ENCODE data around the gene BBS2.

The BBS2 gene

GRCh38 chr16:56519459-56520250 is at the start of gene BBS2:
BBS2 (minus strand) TSS chr16:56520024; CDS start chr16:56519862, 162 bp downstream.
- Histone ChIP-seq H3K9me3 (ENCODE audit: low read length) (no peaks in the 10 kb centered on the region), H3K4me3 (ENCODE audit: low read length) (peak within 1 kb of the TSS; percentile 88)

GRCh38 chr16:56564793-56565477 is 45.1 kb upstream of the BBS2 start, which contains the start of gene MT4:
MT4 (plus strand) TSS chr16:56565073; CDS start chr16:56565129, 56 bp downstream.
- Histone ChIP-seq H3K36me3 (ENCODE audit: insufficient read depth, low read length) (no peaks in the 10 kb centered on the region), H2AFZ (ENCODE audit: low read depth, low read length) (no peak within 1 kb of the TSS), H3K27me3 (ENCODE audit: insufficient read depth, low read length) (peaks cover 8% of the 10 kb centered on the region), H3K4me1 (ENCODE audit: insufficient read depth, low read length) (no peaks in the 10 kb centered on the region), H3K9me3 (ENCODE audit: low read length) (no peaks in the 10 kb centered on the region), H3K4me3 (ENCODE audit: low read length) (no peak within 1 kb of the TSS)

More at GRCh38 chr16:56519459-56520250, at the start of gene BBS2:
- Histone ChIP-seq H3K36me3 (ENCODE audit: insufficient read depth, low read length) (no peaks in the 10 kb centered on the region), H3K4me1 (ENCODE audit: insufficient read depth, low read length) (peaks cover 14% of the 10 kb centered on the region), H2AFZ (ENCODE audit: low read depth, low read length) (peak within 1 kb of the TSS; percentile 88), H3K27me3 (ENCODE audit: insufficient read depth, low read length) (no peaks in the 10 kb centered on the region)

GRCh38 chr16:56561126-56561525 is 41.3 kb upstream of the BBS2 start:
- Histone ChIP-seq H2AFZ (ENCODE audit: low read depth, low read length) (no peak overlapping the region), H3K27me3 (ENCODE audit: insufficient read depth, low read length) (peaks cover 4% of the 10 kb centered on the region), H3K36me3 (ENCODE audit: insufficient read depth, low read length) (no peaks in the 10 kb centered on the region), H3K9me3 (ENCODE audit: low read length) (no peaks in the 10 kb centered on the region), H3K4me3 (ENCODE audit: low read length) (no peak overlapping the region), H3K4me1 (ENCODE audit: insufficient read depth, low read length) (no peaks in the 10 kb centered on the region)

- Histone ChIP-seq H2AFZ (ENCODE audit: low read depth, low read length) (no peak overlapping the region), H3K27me3 (ENCODE audit: insufficient read depth, low read length) (peaks cover 4% of the 10 kb centered on the region), H3K9me3 (ENCODE audit: low read length) (no peaks in the 10 kb centered on the region), H3K4me1 (ENCODE audit: insufficient read depth, low read length) (no peaks in the 10 kb centered on the region), H3K4me3 (ENCODE audit: low read length) (no peak overlapping the region), H3K36me3 (ENCODE audit: insufficient read depth, low read length) (no peaks in the 10 kb centered on the region)
Measured at GRCh38 chr16:56560447-56560846, 40.6 kb upstream of the BBS2 start.

GRCh38 chr16:56559109-56559508 is 39.3 kb upstream of the BBS2 start:
- Histone ChIP-seq H3K9me3 (ENCODE audit: low read length) (no peaks in the 10 kb centered on the region), H3K4me1 (ENCODE audit: insufficient read depth, low read length) (no peaks in the 10 kb centered on the region), H3K27me3 (ENCODE audit: insufficient read depth, low read length) (peaks cover 6% of the 10 kb centered on the region), H3K36me3 (ENCODE audit: insufficient read depth, low read length) (no peaks in the 10 kb centered on the region), H2AFZ (ENCODE audit: low read depth, low read length) (no peak overlapping the region), H3K4me3 (ENCODE audit: low read length) (no peak overlapping the region)

GRCh38 chr16:56558024-56558747 is 38.4 kb upstream of the BBS2 start:
- no peak overlapping the region for H2AFZ ChIP-seq (ENCODE audit: low read depth, low read length)
- no peaks in the 10 kb centered on the region for H3K4me1 ChIP-seq (ENCODE audit: insufficient read depth, low read length)
- no peaks in the 10 kb centered on the region for H3K36me3 ChIP-seq (ENCODE audit: insufficient read depth, low read length)
- H3K4me3 ChIP-seq (ENCODE audit: low read length), result no peak overlapping the region
- peaks cover 6% of the 10 kb centered on the region for H3K27me3 ChIP-seq (ENCODE audit: insufficient read depth, low read length)
- H3K9me3 ChIP-seq (ENCODE audit: low read length), result no peaks in the 10 kb centered on the region

GRCh38 chr16:56554441-56554840 is 34.6 kb upstream of the BBS2 start:
- H2AFZ ChIP-seq (ENCODE audit: low read depth, low read length), result no peak overlapping the region
- no peaks in the 10 kb centered on the region for H3K9me3 ChIP-seq (ENCODE audit: low read length)

GRCh38 chr16:56551796-56552738 is 32.2 kb upstream of the BBS2 start:
- no peaks in the 10 kb centered on the region for H3K36me3 ChIP-seq (ENCODE audit: insufficient read depth, low read length)
- H3K27me3 ChIP-seq (ENCODE audit: insufficient read depth, low read length), result peaks cover 2% of the 10 kb centered on the region
- no peaks in the 10 kb centered on the region for H3K9me3 ChIP-seq (ENCODE audit: low read length)
- no peak overlapping the region for H3K4me3 ChIP-seq (ENCODE audit: low read length)
- H3K4me1 ChIP-seq (ENCODE audit: insufficient read depth, low read length), result peaks cover 22% of the 10 kb centered on the region
- H2AFZ ChIP-seq (ENCODE audit: low read depth, low read length), result no peak overlapping the region

More at GRCh38 chr16:56554441-56554840, 34.6 kb upstream of the BBS2 start:
- H3K27me3 ChIP-seq (ENCODE audit: insufficient read depth, low read length), result peaks cover 6% of the 10 kb centered on the region
- H3K36me3 ChIP-seq (ENCODE audit: insufficient read depth, low read length), result no peaks in the 10 kb centered on the region
- H3K4me1 ChIP-seq (ENCODE audit: insufficient read depth, low read length), result peaks cover 10% of the 10 kb centered on the region
- H3K4me3 ChIP-seq (ENCODE audit: low read length), result no peak overlapping the region

- no peaks in the 10 kb centered on the region for H3K36me3 ChIP-seq (ENCODE audit: insufficient read depth, low read length)
Measured at GRCh38 chr16:56549744-56550385, 30.0 kb upstream of the BBS2 start.

GRCh38 chr16:56549161-56549560 is 29.3 kb upstream of the BBS2 start:
- H3K9me3 ChIP-seq (ENCODE audit: low read length), result no peaks in the 10 kb centered on the region

More at GRCh38 chr16:56549744-56550385, 30.0 kb upstream of the BBS2 start:
- H3K9me3 ChIP-seq (ENCODE audit: low read length), result no peaks in the 10 kb centered on the region
- peaks cover 2% of the 10 kb centered on the region for H3K27me3 ChIP-seq (ENCODE audit: insufficient read depth, low read length)
- no peak overlapping the region for H2AFZ ChIP-seq (ENCODE audit: low read depth, low read length)
- H3K4me1 ChIP-seq (ENCODE audit: insufficient read depth, low read length), result peaks cover 30% of the 10 kb centered on the region
- no peak overlapping the region for H3K4me3 ChIP-seq (ENCODE audit: low read length)

GRCh38 chr16:56547949-56548567 is 28.2 kb upstream of the BBS2 start:
- Histone ChIP-seq H3K9me3 (ENCODE audit: low read length) (no peaks in the 10 kb centered on the region), H3K4me1 (ENCODE audit: insufficient read depth, low read length) (peaks cover 30% of the 10 kb centered on the region), H3K4me3 (ENCODE audit: low read length) (no peak overlapping the region), H2AFZ (ENCODE audit: low read depth, low read length) (peak overlapping the region; percentile 29), H3K27me3 (ENCODE audit: insufficient read depth, low read length) (no peaks in the 10 kb centered on the region), H3K36me3 (ENCODE audit: insufficient read depth, low read length) (no peaks in the 10 kb centered on the region)

More at GRCh38 chr16:56549161-56549560, 29.3 kb upstream of the BBS2 start:
- Histone ChIP-seq H2AFZ (ENCODE audit: low read depth, low read length) (no peak overlapping the region), H3K36me3 (ENCODE audit: insufficient read depth, low read length) (no peaks in the 10 kb centered on the region), H3K4me3 (ENCODE audit: low read length) (no peak overlapping the region), H3K27me3 (ENCODE audit: insufficient read depth, low read length) (no peaks in the 10 kb centered on the region), H3K4me1 (ENCODE audit: insufficient read depth, low read length) (peaks cover 30% of the 10 kb centered on the region)

All from neuron (in vitro differentiated cells).